ENCODE data around the gene TSNAXIP1. TPM values are rescaled to one million over a fixed set of nuclear protein-coding genes. Genes with fewer than 3 reads are reported as not detected.
A peak's percentile ranks its signal among the peaks of the same experiment; 100 is the strongest.

TSNAXIP1 gene
- total and polyA plus RNA-seq, 4 donors, result 0.09 to 1.5 (median 0.69) TPM

GRCh38 chr16:67760956-67761230 is 45.8 kb upstream of the TSNAXIP1 start:
- 92% methylated on average over 4 of the region's 4 CpGs for WGBS
- Histone ChIP-seq H3K27ac (ENCODE audit: low read depth in 1 of 2, low read length in 2 of 2) (peak overlapping the region; percentile 2 to 58), H3K4me1 (ENCODE audit: control insufficient read depth in 4 of 4, insufficient read depth in 4 of 4, low read length in 3 of 4) (peaks cover 2 to 33% (median 17%) of the 10 kb centered on the region in 4 donors), H3K9ac (ENCODE audit: low read depth in 1 of 2, low read length in 2 of 2) (no peak overlapping the region), H3K27me3 (ENCODE audit: control insufficient read depth in 4 of 4, insufficient read depth in 4 of 4, low read length in 3 of 4) (no peaks in the 10 kb centered on the region), H3K36me3 (ENCODE audit: control insufficient read depth in 4 of 4, insufficient read depth in 3 of 4, low read depth in 1 of 4, low read length in 3 of 4) (peaks cover 0 to 20% (median 4%) of the 10 kb centered on the region in 4 donors), H3K9me3 (ENCODE audit: control insufficient read depth in 4 of 4, low read length in 3 of 4) (no peaks in the 10 kb centered on the region), H3K4me3 (ENCODE audit: low read depth in 1 of 3, low read length in 3 of 3) (no peak overlapping the region)
- no peak for DNase-seq (ENCODE audit: low spot score)
- no peak for TF ChIP-seq YY1 (IDR thresholded peaks at IDR 0.05)
- no peak for TF ChIP-seq FOXA2 (IDR thresholded peaks at IDR 0.05)
- no peak for TF ChIP-seq FOXA1 (IDR thresholded peaks at IDR 0.05)
- no peak for TF ChIP-seq RAD21 (IDR thresholded peaks at IDR 0.05)
- TF ChIP-seq RXRA (IDR thresholded peaks at IDR 0.05), result no peak

DNA sequence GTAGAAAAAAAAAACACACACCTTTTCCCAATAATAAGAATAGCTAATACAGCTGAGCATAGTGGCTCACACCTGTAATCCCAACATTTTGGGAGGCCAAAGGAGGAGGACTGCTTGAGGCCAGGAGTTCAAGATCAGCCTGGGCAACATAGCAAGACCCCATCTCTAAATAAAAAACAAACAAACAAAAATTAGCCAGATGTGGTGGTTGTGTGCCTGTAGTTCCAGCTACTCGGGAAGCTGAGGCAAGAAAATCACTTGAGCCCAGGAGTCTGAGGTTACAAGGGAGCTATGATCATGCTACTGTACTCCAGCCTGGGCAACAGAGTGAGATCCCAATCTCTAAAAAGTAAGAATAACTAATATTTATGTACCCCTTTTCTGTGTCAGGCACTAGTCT is 44.8 kb upstream of the TSNAXIP1 start:
- H3K4me3 ChIP-seq (ENCODE audit: low read depth in 1 of 3, low read length in 3 of 3), result no peak overlapping the region
- H3K36me3 ChIP-seq (ENCODE audit: control insufficient read depth in 4 of 4, insufficient read depth in 3 of 4, low read depth in 1 of 4, low read length in 3 of 4), result peaks cover 0 to 24% (median 4%) of the 10 kb centered on the region in 4 donors
- H3K27ac ChIP-seq (ENCODE audit: low read depth in 1 of 2, low read length in 2 of 2), result no peak overlapping the region
- H3K4me1 ChIP-seq (ENCODE audit: control insufficient read depth in 4 of 4, insufficient read depth in 4 of 4, low read length in 3 of 4), result peaks cover 2 to 33% (median 17%) of the 10 kb centered on the region in 4 donors
- H3K9ac ChIP-seq (ENCODE audit: low read depth in 1 of 2, low read length in 2 of 2), result no peak overlapping the region
- no peak for DNase-seq (ENCODE audit: low spot score)
- H3K27me3 ChIP-seq (ENCODE audit: control insufficient read depth in 4 of 4, insufficient read depth in 4 of 4, low read length in 3 of 4), result no peaks in the 10 kb centered on the region
- no peaks in the 10 kb centered on the region for H3K9me3 ChIP-seq (ENCODE audit: control insufficient read depth in 4 of 4, low read length in 3 of 4)
- TF ChIP-seq HNF4A (conservative IDR thresholded peaks at IDR 0.05) (no peak), REST (IDR thresholded peaks at IDR 0.05) (no peak), FOXA2 (IDR thresholded peaks at IDR 0.05) (no peak)
- 100% methylated on average over 1 of the region's 1 CpG for WGBS

- H3K27me3 ChIP-seq (ENCODE audit: control insufficient read depth in 4 of 4, insufficient read depth in 4 of 4, low read length in 3 of 4), result no peaks in the 10 kb centered on the region
- H3K4me1 ChIP-seq (ENCODE audit: control insufficient read depth in 4 of 4, insufficient read depth in 4 of 4, low read length in 3 of 4), result peaks cover 2 to 33% (median 17%) of the 10 kb centered on the region in 4 donors
- DNase-seq (ENCODE audit: low spot score), result no peak
- TF ChIP-seq REST (IDR thresholded peaks at IDR 0.05) (no peak), JUND (IDR thresholded peaks at IDR 0.05) (no peak), ATF3 (IDR thresholded peaks at IDR 0.05) (no peak), FOXA1 (IDR thresholded peaks at IDR 0.05) (no peak), RAD21 (IDR thresholded peaks at IDR 0.05) (no peak), YY1 (IDR thresholded peaks at IDR 0.05) (no peak), GABPA (IDR thresholded peaks at IDR 0.05 in 1 of 2, conservative IDR thresholded peaks at IDR 0.05 in 1 of 2) (no peak), NR2F2 (IDR thresholded peaks at IDR 0.05) (no peak), SP1 (IDR thresholded peaks at IDR 0.05) (no peak), MAX (IDR thresholded peaks at IDR 0.05) (no peak), FOXA2 (IDR thresholded peaks at IDR 0.05) (no peak), TAF1 (conservative IDR thresholded peaks at IDR 0.05) (no peak), EGR1 (IDR thresholded peaks at IDR 0.05; ENCODE audit: low read depth in 2 of 2) (no peak)
- H3K27ac ChIP-seq (ENCODE audit: low read depth in 1 of 2, low read length in 2 of 2), result peak overlapping the region in 1 of 2 donors; percentile 22
- no peak overlapping the region for H3K9ac ChIP-seq (ENCODE audit: low read depth in 1 of 2, low read length in 2 of 2)
- no peaks in the 10 kb centered on the region for H3K9me3 ChIP-seq (ENCODE audit: control insufficient read depth in 4 of 4, low read length in 3 of 4)
- H3K4me3 ChIP-seq (ENCODE audit: low read depth in 1 of 3, low read length in 3 of 3), result no peak overlapping the region
- 95% methylated on average over 2 of the region's 2 CpGs for WGBS
- H3K36me3 ChIP-seq (ENCODE audit: control insufficient read depth in 4 of 4, insufficient read depth in 3 of 4, low read depth in 1 of 4, low read length in 3 of 4), result peaks cover 0 to 22% (median 4%) of the 10 kb centered on the region in 4 donors
Observed at GRCh38 chr16:67762385-67762784, 44.3 kb upstream of the TSNAXIP1 start.
